MM.1S (cell line): Measurements from ENCODE around the gene KRTAP15-1.

Experiments used
- DNase-seq: peaks from one replicate; pipeline ENCODE4 v3.0.0-alpha.2; 2015
- H2AFZ ChIP-seq: fragments of 300-600 bp; sonication (generic); 2 replicates; pipeline ENCODE4 v1.6.0; 2016; ENCODE audit warnings: antibody characterized with exemption, low read length
- H3F3A ChIP-seq: fragments of 300-600 bp; sonication (generic); 2 replicates; pipeline ENCODE4 v1.6.1; 2016; ENCODE audit warnings: mild to moderate bottlenecking, antibody characterized with exemption, low read length, moderate library complexity, mixed read lengths; ENCODE audit not compliant: insufficient read depth
- H3K27ac ChIP-seq: fragments of 300-600 bp; sonication (generic); 2 replicates; pipeline ENCODE4 v1.5.1; 2016; ENCODE audit warnings: mild to moderate bottlenecking, low read length
- H3K27me3 ChIP-seq: fragments of 300-600 bp; sonication (generic); replicated peaks from 2 replicates; pipeline ENCODE4 v1.6.0; 2016; ENCODE audit warnings: low read length; ENCODE audit not compliant: insufficient read depth
- H3K36me3 ChIP-seq: fragments of 300-600 bp; sonication (generic); replicated peaks from 2 replicates; pipeline ENCODE4 v1.6.1; 2016; ENCODE audit warnings: mild to moderate bottlenecking, low read length, mixed read lengths; ENCODE audit not compliant: insufficient read depth
- H3K4me1 ChIP-seq: fragments of 300-600 bp; sonication (generic); 2 replicates; pipeline ENCODE4 v1.6.1; 2016; ENCODE audit warnings: low read length, mixed read lengths
- H3K4me2 ChIP-seq: fragments of 300-600 bp; sonication (generic); 2 replicates; pipeline ENCODE4 v1.6.0; 2016; ENCODE audit warnings: low read depth, low read length
- H3K4me3 ChIP-seq: fragments of 300-600 bp; sonication (generic); 2 replicates; pipeline ENCODE4 v1.5.1; 2016; ENCODE audit warnings: low read length, mixed read lengths
- H3K79me2 ChIP-seq: fragments of 300-600 bp; sonication (generic); 2 replicates; pipeline ENCODE4 v1.6.1; 2016; ENCODE audit warnings: mixed run types, low read length, mixed read lengths
- H3K9ac ChIP-seq: fragments of 300-600 bp; sonication (generic); 2 replicates; pipeline ENCODE4 v1.6.1; 2016; ENCODE audit warnings: low read length, mixed read lengths
- H3K9me2 ChIP-seq: fragments of 300-600 bp; sonication (generic); replicated peaks from 2 replicates; pipeline ENCODE4 v1.6.1; 2016; ENCODE audit warnings: mild to moderate bottlenecking, low read length, mixed read lengths; ENCODE audit not compliant: insufficient read depth
- H3K9me3 ChIP-seq: fragments of 300-600 bp; sonication (generic); replicated peaks from 2 replicates; pipeline ENCODE4 v1.6.1; 2016; ENCODE audit warnings: mild to moderate bottlenecking, low read length, mixed read lengths; ENCODE audit not compliant: insufficient read depth
- H4K20me1 ChIP-seq: fragments of 300-600 bp; sonication (generic); 2 replicates; pipeline ENCODE4 v1.6.1; 2016; ENCODE audit warnings: mild to moderate bottlenecking, low read length, moderate library complexity, mixed read lengths; ENCODE audit not compliant: insufficient read depth
- EZH2 ChIP-seq: fragments of 300-600 bp; sonication (generic); optimal IDR thresholded peaks from 2 replicates; pipeline ENCODE3; 2017; ENCODE audit warnings: low read depth, mild to moderate bottlenecking, antibody characterized with exemption, low read length, mixed read lengths
- EZH2phosphoT487 ChIP-seq: fragments of 300-600 bp; sonication (generic); IDR thresholded peaks from 2 replicates; pipeline ENCODE4 v1.6.1; 2018; ENCODE audit warnings: antibody characterized with exemption, low read length
- TF ChIP-seq, protein P1 (sequence below): fragments of 300-600 bp; sonication (generic); IDR thresholded peaks from 2 replicates; pipeline ENCODE4 v1.5.1; 2016; ENCODE audit warnings: antibody characterized with exemption, low read length, mixed read lengths

Gene KRTAP15-1

DNA sequence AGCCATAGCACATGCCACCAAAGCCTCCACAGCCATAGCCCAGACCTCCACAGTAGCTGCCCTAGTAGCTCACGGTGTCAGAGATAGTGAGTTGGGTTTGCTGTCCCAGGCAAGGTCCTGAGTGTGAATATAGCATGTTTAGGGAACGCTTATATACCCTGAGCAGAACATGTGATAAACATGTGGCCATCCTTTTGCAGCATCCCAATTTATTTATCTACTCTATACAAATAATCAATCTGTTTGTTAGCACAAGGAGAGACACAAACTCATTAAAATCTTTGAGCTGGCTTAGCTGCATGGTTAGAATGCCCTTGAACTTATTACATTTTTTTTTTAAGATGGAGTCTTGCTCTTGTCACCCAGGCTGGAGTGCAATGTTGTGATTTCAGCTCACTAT lies 47.3 kb downstream of the KRTAP15-1 start, which contains the start of gene KRTAP19-2:
TSS of gene KRTAP19-2 (minus strand) at position 101 of the 400 bp plus-strand sequence. CDS start at position 13, 88 bp downstream.
- Histone ChIP-seq H3K4me2 (no peak within 1 kb of the TSS), H3K4me1 (no peaks in the 10 kb centered on the region), H3K4me3 (no peak within 1 kb of the TSS), H3F3A (no peaks in the 10 kb centered on the region), H3K27me3 (no peaks in the 10 kb centered on the region), H3K9ac (no peak within 1 kb of the TSS), H4K20me1 (no peaks in the 10 kb centered on the region), H3K27ac (no peak within 1 kb of the TSS), H2AFZ (no peak within 1 kb of the TSS), H3K79me2 (no peaks in the 10 kb centered on the region), H3K9me2 (no peaks in the 10 kb centered on the region), H3K9me3 (no peaks in the 10 kb centered on the region), H3K36me3 (no peaks in the 10 kb centered on the region)
- TF ChIP-seq EZH2 (no peak), EZH2phosphoT487 (no peak)
- TF ChIP-seq, protein P1, sequence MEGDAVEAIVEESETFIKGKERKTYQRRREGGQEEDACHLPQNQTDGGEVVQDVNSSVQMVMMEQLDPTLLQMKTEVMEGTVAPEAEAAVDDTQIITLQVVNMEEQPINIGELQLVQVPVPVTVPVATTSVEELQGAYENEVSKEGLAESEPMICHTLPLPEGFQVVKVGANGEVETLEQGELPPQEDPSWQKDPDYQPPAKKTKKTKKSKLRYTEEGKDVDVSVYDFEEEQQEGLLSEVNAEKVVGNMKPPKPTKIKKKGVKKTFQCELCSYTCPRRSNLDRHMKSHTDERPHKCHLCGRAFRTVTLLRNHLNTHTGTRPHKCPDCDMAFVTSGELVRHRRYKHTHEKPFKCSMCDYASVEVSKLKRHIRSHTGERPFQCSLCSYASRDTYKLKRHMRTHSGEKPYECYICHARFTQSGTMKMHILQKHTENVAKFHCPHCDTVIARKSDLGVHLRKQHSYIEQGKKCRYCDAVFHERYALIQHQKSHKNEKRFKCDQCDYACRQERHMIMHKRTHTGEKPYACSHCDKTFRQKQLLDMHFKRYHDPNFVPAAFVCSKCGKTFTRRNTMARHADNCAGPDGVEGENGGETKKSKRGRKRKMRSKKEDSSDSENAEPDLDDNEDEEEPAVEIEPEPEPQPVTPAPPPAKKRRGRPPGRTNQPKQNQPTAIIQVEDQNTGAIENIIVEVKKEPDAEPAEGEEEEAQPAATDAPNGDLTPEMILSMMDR = no peak
- no peak for DNase-seq
